Medulla oblongata (tissue), 1 donor: Measurements from ENCODE around the gene KRTAP17-1.

ENCODE experiments used
- DNase-seq: peaks from one replicate; pipeline ENCODE4 v3.0.0-alpha.2; 2015; ENCODE audit errors: extremely low spot score

The KRTAP17-1 gene

DNA sequence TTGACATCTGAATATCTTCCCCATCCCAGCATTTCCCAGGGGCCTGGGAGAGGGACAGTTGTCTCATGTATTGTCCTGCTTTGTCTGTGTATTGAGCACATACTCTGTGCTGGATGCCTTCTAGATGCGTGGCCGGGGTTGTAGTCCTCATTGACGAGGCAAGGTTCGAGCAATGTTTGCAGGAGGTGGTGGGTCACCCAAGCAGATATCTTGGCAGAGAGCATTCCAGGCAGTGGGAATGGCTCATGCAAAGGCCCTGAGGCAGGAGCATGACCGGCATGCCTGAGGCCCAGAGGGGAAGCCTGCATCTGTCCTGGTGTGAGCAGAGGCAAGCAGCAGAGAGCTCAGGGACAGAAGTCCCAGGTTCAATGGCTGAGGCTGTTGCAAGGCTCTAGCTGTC, 17.6 kb upstream of the KRTAP17-1 start:
- DNase-seq: no peak

- DNase-seq: no peak
Observed at GRCh38 chr17:41332239-41332638, 16.7 kb upstream of the KRTAP17-1 start.

DNA sequence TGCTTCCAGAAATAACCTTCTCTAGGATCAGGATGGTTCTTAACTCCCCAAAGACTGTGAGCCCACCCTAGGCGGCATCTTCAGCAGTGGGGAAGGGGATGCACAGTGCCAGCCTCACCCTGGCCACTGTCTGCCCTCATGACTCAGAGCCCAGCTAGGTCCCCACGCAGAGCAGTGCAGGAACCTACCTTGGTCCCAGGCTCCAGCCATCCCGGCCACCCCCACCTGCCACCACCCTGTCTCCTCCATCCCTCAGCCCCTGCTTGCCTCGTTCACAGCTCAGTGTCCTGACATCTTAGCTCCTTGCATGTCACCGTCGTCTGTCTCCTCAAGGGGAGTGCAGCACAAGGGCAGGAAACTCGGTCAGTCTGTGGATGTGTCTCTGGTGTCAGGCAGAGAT, 16.1 kb upstream of the KRTAP17-1 start:
- no peak for DNase-seq

- DNase-seq: peak; percentile 35
Observed at GRCh38 chr17:41329279-41329948, 13.9 kb upstream of the KRTAP17-1 start.

GRCh38 chr17:41328207-41328606, 12.7 kb upstream of the KRTAP17-1 start:
- DNase-seq: no peak

GRCh38 chr17:41327411-41328120, 12.1 kb upstream of the KRTAP17-1 start:
- no peak for DNase-seq

DNA sequence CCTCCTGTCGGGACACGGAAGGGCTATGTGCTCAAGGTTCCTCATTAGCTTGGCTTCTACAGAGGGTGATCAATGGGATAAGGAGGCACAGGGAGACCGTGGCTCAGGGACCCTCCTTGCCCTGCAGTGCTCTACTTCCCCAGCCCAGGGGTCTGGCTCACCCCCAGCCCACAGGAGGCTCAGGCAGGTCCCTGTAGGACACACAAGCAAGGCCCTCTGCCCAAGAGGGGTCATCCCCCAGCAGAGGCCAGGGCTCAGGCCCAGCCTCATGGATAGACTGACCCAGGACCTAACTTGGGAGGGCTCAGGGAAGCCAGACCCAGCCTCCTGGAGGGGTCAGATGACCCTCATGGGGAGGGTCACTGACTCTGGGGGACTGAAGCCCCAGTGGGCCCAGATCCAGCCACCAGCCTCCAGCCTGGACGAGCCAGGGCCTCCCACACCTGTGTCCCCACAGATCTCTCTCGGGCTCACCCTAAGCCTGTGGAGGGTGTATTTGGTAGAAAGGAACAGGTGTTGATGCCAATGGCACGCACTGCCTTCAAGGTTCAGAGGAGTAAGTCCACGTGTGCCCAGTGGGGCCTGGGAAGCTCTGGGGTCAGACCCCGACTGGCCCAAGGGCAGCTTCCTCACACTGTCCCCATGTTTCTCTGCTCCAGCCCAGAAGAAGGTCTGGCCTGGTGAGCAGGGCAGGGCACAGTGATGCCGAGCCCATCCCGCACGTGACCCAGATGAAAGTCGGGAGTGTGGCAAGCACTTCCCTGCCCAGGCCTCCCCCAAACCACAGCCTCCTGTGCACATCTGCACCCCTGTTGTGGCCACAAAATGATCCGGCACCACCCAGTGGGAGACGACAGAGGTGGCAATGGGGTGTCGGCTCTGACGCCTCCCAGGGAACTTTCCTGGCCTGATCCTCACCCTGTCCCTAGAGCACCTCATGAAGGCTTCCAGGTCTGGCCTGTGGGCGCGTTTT, 10.9 kb upstream of the KRTAP17-1 start:
- DNase-seq: no peak

- no peak for DNase-seq
Observed at GRCh38 chr17:41325611-41326010, 10.1 kb upstream of the KRTAP17-1 start.

DNA sequence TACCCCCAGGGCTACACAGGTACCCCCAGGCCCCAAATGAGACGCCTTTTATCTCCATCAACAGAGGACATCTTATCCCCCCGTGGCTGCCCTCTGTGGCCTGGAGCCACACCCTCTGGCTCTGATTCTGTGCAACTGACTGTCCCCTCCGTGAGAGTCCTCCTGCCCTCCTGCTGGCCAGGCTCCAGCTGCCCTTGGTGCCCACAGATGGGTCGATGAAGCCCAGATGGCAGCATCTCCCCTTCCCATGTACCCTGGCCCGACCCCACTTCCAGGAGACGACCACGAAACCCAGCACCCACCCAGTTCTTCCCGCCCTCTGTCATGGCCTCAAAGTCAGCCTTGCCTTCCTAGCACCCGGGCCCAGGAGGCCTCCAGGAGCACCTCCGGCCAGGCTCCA, 9.6 kb upstream of the KRTAP17-1 start:
- no peak for DNase-seq

GRCh38 chr17:41324180-41325075, 8.9 kb upstream of the KRTAP17-1 start:
- no peak for DNase-seq

- DNase-seq: no peak
Observed at GRCh38 chr17:41322903-41323895, 7.7 kb upstream of the KRTAP17-1 start.

DNA sequence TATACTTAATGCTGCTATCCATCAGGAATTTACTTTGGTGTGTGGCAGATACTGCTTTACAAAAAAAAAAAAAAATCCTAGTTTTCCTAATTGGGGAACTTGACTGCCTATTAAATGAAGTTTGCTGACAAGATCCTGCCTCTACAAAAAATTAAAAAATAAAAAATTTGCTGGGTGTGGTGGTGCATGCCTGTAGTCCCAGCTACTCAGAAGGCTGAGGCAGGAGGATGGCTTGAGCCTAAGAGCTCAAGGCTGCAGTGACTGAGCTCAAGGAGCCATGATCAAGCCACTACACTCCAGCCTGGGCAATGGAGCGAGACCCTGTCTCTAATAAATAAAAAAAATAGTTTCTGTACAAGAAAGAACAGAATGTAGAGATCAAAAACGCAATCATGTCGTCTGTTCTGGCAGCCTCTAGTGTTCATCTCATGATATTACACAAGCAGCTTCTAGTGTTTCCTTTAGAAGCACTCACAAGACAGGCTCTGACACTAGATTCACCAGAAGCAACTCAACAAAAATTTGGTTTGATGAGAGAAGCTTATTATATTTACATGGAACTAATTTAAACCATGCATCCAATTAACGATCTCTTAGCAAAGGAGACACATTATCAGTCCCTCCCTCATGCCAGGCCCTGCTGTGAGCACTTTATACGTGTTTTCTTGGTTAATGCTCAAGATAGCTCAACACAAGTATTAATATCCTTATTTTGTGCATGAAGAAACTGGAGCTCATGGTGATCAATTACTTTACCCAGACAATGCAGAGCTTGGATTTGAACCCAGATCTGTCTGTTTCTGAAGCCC, 6.8 kb upstream of the KRTAP17-1 start:
- DNase-seq: peak; percentile 47

DNA sequence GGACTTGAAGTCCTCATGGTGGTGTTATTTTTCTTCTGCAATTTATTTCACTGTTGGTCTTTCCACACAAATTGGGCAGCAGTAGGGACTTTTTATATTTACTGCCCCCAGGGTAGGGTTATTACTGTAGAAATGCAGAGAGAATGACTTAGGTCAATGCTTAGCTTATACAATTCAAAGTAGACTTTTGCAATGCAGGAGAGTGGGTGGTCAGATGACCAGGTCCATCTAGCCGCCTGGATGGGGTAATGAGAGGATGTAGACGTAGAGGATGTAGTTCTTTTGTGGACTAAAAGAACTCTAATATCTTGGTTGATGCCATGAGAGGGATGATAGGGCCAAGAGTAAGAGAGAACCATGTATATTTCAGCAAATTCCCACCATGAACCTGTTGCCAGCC, 2.7 kb upstream of the KRTAP17-1 start:
- no peak for DNase-seq

- no peak for DNase-seq
Observed at GRCh38 chr17:41315814-41316445, 420 bp upstream of the KRTAP17-1 start.

GRCh38 chr17:41311111-41311510, 4.4 kb downstream of the KRTAP17-1 start:
- DNase-seq: no peak

DNA sequence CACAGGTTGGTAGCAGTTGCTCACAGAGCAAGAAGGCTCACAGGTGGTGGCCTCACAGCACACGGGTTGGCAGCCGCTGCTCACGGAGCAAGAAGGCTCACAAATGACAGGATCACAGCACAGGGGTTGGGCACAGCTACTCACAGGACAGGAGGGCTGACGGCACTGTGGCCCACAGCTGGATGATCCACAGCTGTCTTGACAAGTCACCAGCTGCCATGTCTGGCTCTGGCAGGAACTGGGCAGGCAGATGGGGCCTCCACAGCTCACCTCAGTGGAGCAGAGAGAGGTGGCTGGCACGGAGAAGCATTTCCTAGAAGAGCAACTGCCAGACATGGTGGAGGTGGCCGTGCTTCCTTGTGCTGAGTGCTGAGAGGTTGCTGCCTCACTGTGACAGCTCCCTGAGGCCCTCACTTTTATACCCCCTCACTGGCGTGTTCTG, 6.6 kb downstream of the KRTAP17-1 start, which contains the start of gene KRTAP16-1:
TSS of gene KRTAP16-1 (minus strand) at position 392 of the 442 bp plus-strand sequence. CDS start at position 336, 56 bp downstream.
- no peak for DNase-seq

DNA sequence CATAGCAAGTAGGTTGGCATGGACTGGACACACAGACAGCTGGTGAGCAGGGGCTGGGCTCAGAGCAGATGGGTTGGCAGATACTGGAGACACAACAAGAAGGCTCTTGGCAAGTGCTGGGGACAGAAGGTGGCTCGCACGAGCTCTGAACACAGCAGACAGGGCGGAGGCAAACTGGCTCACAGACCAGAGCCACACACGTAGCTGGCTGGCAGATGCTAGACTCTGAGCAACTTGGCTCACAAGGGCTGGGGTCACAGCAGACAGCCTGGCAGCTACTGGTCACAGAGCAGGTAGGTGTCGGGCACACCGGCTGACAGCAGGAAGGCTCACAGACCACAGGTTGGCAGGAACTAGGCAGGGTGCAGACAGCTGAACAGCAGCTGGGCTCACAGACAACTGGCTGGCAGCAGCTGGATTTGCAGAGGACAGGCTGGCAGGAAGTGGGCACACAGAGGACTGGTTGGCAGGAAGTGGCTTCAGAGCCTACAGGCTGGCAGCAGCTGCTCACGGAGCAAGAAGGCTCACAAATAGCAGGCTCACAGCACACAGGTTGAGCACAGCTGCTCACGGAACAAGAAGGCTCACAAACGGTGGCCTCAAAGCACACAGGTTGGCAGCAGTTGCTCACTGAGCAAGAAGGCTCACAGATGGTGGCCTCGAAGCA, 7.1 kb downstream of the KRTAP17-1 start:
- DNase-seq: peak; percentile 24

GRCh38 chr17:41307647-41308046, 7.9 kb downstream of the KRTAP17-1 start:
- DNase-seq: peak; percentile 2
